Stimulated activated CD4-positive, alpha-beta T cell treated with anti-CD3 and anti-CD28 coated beads, TNF-alpha, amount 100 ng/mL, for 48 hours (primary cell): ENCODE data around the gene KLC4.
"Not testable (repeated sequence)": the region's sequence is repeated elsewhere in the genome, so short reads cannot be mapped to it uniquely, and the experiment has no call there.

ENCODE experiments used
- DNase-seq, 3 donors: peaks; one replicate each; pipeline ENCODE4 v3.0.0-alpha.2; 2020; ENCODE audit warnings: low read depth in 3 of 3

Gene KLC4

GRCh38 chr6:43036712-43037111 lies 22.7 kb upstream of the KLC4 start:
- DNase-seq = no peak

GRCh38 chr6:43037197-43037596 lies 22.2 kb upstream of the KLC4 start:
- no peak for DNase-seq

DNA sequence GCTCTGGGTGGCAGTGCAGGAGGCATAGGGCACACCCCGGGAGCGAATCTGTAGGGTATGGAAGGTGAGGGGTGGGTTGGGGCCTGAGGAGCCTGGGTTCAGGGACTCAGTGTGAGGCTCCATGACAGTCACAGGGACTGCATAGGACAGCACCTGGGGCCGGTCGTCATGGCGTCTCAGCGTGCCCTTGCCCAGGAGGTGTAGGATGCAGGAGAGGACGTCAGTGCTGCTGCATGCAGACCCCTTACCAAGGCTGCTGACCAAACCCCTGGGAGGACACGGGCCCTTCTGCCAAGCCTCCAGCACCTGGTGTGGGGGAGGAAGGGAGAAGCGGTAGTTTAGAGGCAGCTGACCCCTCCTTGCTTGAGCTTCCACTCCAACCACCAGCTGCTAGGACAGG lies 21.7 kb upstream of the KLC4 start:
- no peak for DNase-seq

- no peak for DNase-seq
Measured at GRCh38 chr6:43038727-43039126, 20.7 kb upstream of the KLC4 start.

GRCh38 chr6:43040542-43041257 lies 18.7 kb upstream of the KLC4 start:
- DNase-seq = no peak

DNA sequence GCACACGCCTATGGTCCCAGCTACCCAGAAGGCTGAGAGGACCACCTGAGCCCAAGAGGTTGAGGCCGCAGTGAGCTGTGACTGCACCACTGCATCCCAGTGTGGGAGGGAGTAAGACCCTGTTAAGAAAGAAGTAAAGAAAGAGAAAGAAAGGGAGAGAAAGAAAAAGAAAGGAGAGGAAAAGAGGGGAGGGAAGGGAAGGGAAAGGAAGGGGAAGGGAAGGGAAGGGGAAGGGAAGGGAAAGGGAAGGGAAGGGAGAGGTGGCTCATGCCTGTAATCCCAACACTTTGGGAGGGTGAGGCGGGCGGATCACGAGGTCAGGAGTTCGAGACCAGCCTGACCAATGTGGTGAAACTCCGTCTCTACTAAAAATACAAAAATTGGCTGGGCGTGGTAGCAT lies 18.0 kb upstream of the KLC4 start:
- not testable (repeated sequence) for DNase-seq

- DNase-seq = no peak
Measured at GRCh38 chr6:43043310-43043709, 16.1 kb upstream of the KLC4 start.

- no peak for DNase-seq
Measured at GRCh38 chr6:43045371-43045930, 14.0 kb upstream of the KLC4 start.

DNA sequence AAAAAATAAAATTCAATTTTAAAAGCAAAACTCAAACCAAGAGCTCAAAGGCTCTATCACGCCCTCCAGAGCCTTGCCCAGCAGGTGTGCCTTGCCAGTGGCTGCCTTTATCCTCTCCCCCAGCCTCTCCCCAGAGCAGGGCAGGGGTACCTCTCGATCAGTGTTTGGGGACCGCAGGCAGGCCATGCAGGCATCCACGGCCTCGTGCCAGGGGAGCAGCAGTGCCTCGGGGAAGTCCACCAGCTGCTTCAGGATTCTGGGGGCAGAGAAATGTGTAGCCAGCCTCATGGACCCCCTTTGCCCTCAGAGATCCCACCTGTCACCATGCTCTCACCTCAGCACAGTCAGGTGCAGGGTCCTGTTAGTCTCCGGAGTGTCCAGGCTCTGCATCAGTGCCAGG lies 11.4 kb upstream of the KLC4 start:
- no peak for DNase-seq

- no peak for DNase-seq
Measured at GRCh38 chr6:43050981-43051380, 8.4 kb upstream of the KLC4 start.

GRCh38 chr6:43052225-43052841 lies 7.1 kb upstream of the KLC4 start:
- DNase-seq = no peak

DNA sequence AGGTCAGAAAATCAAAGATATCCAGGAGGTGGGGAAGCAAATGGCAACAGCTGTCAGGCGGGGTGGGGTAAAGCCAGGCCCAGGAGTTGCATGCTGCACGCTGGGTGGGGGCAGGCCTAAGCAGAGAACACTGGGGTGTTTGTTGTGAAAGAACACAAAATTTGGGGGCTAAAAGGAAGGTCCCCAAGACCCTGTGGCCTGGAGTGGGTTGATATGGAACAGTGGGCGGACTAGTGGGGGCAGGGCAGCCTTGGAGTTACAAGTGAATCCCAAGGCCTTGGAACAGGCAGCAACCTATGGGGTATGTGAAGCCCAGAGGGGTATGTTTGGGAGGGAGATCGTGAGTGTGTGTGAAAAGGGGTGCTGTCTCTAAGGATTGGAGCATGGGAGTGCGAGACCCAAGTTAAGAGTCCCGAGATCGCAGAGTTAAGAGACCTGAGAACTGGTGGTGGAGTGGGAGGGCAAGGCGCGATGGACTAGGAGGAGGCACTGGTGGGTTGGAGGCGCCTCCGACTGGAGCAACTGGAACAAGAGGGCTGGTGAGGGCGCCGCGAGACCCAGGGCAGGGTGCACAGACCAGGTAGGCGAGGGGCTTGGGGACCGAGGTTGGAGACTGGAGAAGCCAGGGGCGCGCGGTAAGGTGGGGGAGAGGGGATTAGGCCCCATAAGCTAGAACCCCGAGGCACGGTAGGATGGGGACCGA lies 6.4 kb upstream of the KLC4 start:
- DNase-seq = no peak

DNA sequence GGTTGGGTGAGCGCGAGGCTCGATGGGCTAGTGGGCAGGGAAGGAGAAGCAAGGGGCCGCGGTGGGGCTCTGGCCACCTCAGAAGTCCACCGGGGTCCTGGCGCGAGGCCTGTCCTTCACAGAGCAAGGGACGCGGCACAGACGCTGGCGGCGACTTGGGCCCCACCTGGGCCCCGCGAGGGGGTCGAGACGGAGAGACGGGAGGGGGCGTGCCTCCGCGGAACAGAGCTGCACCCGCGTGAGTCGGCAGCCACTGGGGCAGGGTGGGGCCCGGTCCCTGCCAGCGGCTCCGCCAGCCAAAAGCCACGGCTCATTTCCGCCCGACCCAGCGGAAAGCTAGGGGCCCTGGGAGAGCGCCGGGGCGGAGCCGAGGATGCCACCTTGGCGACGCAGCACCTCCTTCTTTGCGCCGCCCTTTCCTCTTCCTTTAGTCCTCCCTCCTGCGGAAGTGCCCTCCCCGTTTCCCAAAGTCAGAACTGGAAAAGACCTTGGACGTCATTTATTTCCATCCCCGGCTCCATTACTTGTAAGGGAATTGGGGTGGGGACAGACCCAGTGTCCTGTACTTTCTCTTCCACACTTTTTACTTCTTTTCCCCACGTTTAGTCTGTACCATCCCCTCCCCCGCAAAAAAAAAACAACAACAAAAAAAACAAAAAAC lies 5.8 kb upstream of the KLC4 start, which contains the start of gene CUL7:
Gene CUL7 (minus strand): TSS at position 307 of the 661 bp plus-strand sequence. CDS start 1,063 bp downstream, outside the sequence.
- DNase-seq = peak; percentile 81 to 88 (median 85)

DNA sequence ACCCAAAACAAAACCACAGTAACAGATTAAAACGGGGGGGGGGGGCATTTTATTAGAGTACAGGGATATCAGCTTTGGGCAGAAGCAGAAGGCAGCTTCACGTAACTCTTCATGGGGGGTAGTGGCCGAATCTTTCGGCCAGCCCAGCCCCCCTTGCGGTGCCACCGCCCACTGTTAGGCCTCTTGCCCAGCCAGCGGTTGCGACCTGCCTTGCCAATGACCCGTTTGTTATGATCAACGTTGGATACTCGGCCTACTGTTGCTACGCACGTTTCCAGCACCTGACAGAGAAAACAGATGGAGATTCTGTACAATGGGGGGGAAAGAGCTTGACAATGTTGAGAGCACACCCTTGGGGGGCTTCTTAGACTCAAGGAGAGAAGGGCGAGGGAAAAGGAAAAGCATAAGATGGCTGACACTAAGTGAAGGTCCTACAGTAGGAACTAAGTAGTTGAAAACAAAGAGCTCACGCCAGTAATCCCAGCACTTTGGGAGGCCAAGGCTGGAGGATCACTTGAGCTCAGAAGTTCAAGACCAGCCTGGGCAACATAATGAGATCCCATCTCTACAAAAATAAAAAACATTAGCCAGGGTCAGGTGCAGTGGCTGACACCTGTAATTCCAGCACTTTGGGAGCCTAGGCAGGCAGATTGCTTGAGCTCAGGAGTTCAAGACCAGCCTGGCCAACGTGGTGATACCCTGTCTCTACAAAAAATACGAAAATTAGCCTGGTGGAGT lies 5.1 kb upstream of the KLC4 start:
- DNase-seq = no peak

- DNase-seq = no peak
Measured at GRCh38 chr6:43055966-43056365, 3.5 kb upstream of the KLC4 start.

DNA sequence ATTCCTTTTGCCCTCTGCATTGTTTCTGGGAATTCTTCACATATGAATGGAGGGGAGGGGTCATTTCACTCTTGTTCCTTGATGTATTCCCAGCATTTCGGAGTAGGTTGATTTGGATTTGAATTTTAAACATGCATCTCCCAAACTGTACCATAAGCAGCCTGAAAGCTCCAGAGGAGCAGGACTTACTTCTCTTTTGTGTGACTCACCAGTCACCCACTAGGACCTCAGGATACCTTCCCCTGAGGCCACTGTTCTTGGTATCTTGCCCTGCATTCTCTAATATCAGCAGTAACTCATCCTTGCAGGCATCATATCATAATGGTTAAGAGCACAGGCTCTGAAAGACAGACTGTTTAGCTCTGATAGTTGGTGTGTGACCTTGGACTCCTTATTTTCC lies 900 bp upstream of the KLC4 start:
- no peak for DNase-seq

DNA sequence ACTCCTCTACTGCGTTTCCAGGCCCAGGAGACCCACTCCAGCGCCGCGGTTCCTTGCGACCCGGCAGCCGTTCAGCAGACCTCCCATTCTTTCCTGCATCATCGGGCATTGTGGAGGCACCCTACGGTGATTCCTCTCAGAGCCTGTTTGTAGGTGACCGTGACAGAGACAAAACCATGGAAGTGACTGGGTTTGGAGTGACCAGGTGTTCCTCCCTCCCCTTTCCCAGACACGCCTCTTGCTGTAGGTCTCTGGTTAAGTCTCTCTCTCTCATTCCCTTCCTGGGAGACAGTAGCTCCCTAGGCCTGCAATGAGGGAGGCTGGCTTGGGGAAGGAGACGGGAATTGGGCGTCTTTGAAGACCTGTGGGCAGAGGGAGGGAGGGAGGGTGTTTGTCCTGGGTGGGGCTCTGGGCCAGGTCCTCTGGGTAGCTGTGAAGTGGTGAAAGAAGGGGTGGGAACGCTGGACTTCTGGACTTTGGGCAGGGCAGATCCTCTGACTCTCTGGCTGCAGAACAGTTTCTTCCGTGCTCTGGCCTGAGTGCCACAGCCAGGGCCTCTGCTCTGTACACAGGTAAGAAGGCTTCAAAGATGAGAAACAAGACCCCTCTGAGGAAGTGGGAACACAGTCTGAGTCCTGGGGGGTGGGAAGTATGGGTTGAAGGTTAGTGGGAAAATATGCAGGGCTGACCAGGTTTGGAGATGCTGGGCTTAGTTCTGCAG lies 763 bp downstream of the KLC4 start:
- no peak for DNase-seq

GRCh38 chr6:43060755-43061633 lies 1.6 kb downstream of the KLC4 start:
- DNase-seq = no peak

DNA sequence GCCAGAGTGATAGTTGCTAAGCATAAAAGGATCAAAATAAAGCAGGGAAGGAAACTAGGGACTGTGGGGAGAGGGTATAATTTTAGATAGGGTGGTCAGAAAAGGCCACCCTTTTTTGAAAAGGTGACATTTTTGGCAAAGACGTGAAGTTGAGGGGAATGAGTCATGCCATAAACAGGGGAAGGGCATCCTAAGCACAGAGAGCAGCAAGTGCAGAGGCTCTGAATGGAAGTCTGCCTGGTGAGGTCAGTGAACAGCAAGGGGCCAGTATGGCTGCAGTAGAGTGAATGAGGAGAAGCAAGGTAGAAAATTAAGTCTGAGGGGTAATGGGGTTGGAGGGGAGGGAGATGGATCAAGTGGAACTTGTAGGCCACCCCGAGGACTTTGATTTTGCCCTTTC lies 2.4 kb downstream of the KLC4 start:
- DNase-seq = no peak

DNA sequence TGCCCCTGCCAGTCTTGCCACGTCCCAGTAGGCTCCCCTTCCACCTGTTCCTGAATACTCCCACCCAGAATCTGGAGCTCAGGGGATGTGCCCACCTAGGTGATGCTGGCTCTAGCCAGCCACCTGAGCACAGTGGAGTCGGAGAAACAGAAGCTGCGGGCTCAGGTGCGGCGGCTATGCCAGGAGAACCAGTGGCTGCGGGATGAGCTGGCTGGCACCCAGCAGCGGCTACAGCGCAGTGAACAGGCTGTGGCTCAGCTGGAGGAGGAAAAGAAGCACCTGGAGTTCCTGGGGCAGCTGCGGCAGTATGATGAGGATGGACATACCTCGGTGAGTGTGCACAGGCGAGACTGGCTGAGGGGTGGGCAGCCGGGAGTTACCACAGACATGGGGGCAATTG lies 3.4 kb downstream of the KLC4 start:
- DNase-seq = no peak
